ENCODE results near the gene ILRUN. TPM values are rescaled to one million over a fixed set of nuclear protein-coding genes. Genes with fewer than 3 reads are reported as not detected.

The ILRUN gene
- total and polyA plus RNA-seq, 9 of the 15 experiments (the other 6 are each of a cell fraction or from before 2014, with no cell fraction given) = 24.9 to 78.9 (median 53.4) TPM

- TF ChIP-seq, protein P1, sequence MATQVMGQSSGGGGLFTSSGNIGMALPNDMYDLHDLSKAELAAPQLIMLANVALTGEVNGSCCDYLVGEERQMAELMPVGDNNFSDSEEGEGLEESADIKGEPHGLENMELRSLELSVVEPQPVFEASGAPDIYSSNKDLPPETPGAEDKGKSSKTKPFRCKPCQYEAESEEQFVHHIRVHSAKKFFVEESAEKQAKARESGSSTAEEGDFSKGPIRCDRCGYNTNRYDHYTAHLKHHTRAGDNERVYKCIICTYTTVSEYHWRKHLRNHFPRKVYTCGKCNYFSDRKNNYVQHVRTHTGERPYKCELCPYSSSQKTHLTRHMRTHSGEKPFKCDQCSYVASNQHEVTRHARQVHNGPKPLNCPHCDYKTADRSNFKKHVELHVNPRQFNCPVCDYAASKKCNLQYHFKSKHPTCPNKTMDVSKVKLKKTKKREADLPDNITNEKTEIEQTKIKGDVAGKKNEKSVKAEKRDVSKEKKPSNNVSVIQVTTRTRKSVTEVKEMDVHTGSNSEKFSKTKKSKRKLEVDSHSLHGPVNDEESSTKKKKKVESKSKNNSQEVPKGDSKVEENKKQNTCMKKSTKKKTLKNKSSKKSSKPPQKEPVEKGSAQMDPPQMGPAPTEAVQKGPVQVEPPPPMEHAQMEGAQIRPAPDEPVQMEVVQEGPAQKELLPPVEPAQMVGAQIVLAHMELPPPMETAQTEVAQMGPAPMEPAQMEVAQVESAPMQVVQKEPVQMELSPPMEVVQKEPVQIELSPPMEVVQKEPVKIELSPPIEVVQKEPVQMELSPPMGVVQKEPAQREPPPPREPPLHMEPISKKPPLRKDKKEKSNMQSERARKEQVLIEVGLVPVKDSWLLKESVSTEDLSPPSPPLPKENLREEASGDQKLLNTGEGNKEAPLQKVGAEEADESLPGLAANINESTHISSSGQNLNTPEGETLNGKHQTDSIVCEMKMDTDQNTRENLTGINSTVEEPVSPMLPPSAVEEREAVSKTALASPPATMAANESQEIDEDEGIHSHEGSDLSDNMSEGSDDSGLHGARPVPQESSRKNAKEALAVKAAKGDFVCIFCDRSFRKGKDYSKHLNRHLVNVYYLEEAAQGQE (IDR thresholded peaks at IDR 0.05; ENCODE audit: borderline replicate concordance) = no peak
- TF ChIP-seq, protein P1 (CRISPR knock-in tag; IDR thresholded peaks at IDR 0.05; ENCODE audit: low read depth) = no peak
- TF ChIP-seq HNRNPLL (IDR thresholded peaks at IDR 0.05; ENCODE audit: low read depth, low read length, poor library complexity, severe bottlenecking) (no peak), FOXA1 (IDR thresholded peaks at IDR 0.05; ENCODE audit: borderline replicate concordance) (no peak), CUX1 (CRISPR knock-in tag; IDR thresholded peaks at IDR 0.05) (peak; percentile 24; the same call in 1 of the 2 replicates), NFIC (IDR thresholded peaks at IDR 0.05) (no peak), RBM17 (IDR thresholded peaks at IDR 0.05; ENCODE audit: borderline replicate concordance, low read depth, low read length) (no peak), ZBTB1 (CRISPR knock-in tag; IDR thresholded peaks at IDR 0.05; ENCODE audit: borderline replicate concordance, low read depth) (no peak), ZC3H11A (IDR thresholded peaks at IDR 0.05; ENCODE audit: low read depth, low read length) (no peak), STAG1 (CRISPR knock-in tag; IDR thresholded peaks at IDR 0.05; ENCODE audit: borderline replicate concordance) (no peak), CBX3 (IDR thresholded peaks at IDR 0.05; ENCODE audit: borderline replicate concordance in 1 of 2, low read length in 2 of 2) (0 out of 3 replicates have a peak, but pooled peaks of 1 of the 2 experiments have one; percentile 2), CSDE1 (IDR thresholded peaks at IDR 0.05) (no peak)
- TF ChIP-seq, protein P2, sequence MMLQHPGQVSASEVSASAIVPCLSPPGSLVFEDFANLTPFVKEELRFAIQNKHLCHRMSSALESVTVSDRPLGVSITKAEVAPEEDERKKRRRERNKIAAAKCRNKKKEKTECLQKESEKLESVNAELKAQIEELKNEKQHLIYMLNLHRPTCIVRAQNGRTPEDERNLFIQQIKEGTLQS (IDR thresholded peaks at IDR 0.05) = peak; percentile 92
- TF ChIP-seq, protein P2 (CRISPR knock-in tag; conservative IDR thresholded peaks at IDR 0.05) = peak; percentile 13; the same call in 1 of the 2 replicates
Measured at GRCh38 chr6:34656378-34657036, 40.1 kb downstream of the ILRUN start (continued).

Data from K562 (cell line).